HG03095 (cell line): ENCODE results near the gene PNMA8A.

Source experiments
- ATAC-seq: cut with Tn5 transposase; IDR thresholded peaks from one replicate; pipeline ENCODE4 v1.9.1; 2021; ENCODE audit warnings: moderate library complexity; ENCODE audit not compliant: unreplicated experiment

Gene PNMA8A

DNA sequence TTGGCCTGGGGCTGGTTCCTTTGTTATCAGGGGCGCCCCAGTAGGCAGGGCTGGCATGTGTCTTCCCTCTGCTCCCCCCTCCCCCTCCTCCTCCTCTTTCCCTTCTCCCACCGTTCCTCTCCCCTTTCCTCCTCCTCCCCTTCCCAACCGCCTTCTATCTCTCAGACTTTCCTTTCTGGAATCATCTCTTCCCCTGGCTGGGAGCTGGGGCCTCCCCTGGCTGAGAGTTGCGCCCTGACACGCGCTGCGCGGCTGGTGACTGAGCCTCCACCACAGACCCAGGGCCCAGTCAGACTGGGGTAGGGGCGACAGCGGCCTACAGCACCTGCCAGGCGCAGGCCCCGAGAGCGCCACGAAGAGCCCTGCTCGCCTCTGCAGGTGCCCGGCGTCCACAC is 21.5 kb upstream of the PNMA8A start:
- ATAC-seq = no peak

GRCh38 chr19:46491975-46492682 is 20.8 kb upstream of the PNMA8A start:
- ATAC-seq = no peak

GRCh38 chr19:46490774-46491173 is 19.4 kb upstream of the PNMA8A start:
- ATAC-seq = no peak

DNA sequence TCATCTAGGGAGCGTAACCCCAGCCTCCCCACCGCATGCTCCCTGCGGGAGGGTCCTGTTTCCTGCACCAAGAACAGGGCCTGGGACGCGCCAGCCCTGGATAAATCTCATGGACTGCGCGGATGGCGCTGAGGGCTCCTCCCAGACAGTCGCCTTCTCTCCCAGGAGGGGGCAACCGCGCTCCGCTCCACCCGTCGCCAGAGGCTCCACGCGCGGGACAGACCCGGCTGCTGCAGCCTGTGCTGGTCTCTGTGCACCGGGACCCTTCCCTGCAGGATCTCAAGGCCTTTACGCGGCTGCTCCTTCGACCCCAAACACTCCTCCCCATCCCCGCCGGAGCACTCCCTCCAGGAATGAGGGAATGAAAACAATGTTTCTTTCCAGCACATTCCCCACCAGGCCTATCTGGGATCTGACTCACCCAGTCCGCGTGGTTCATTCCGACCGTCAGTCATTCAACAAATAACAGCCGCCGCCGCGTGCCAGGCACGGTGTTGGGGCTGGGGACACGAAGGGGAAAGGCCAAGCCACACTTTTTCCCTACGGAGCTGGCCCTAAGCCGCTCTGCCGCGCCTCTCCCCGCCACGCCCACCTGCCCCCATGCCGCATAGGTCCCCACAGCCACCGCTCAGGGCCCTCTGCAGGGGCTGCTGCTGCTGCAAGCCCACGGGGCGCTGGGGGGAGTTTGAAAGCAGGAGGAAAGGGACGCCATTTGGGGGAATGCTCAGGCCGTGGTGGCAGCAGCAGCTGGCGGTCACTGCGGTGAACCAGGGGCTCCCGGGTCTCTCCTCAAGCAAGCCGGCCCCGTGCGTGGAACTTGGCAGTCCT is 18.3 kb upstream of the PNMA8A start:
- ATAC-seq = no peak

DNA sequence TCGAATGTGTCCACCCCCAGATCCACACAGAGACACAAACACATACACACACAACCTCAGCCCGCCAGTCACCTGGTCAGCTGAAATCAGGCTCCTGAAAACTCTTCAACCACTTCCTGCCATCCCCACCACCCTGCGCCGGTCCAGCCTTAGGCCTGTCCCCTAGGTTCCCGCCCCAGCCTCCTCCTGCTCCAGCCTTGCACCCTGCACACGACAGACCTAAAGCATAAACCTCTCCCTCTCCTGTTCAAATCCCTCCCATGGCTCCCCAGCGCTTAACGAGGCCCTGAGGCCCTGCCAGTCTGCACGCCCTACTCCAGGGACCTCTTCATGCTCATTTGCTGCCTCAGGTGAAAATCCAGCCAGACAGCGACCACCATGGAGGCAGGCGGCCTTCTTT is 17.2 kb upstream of the PNMA8A start:
- no peak for ATAC-seq

DNA sequence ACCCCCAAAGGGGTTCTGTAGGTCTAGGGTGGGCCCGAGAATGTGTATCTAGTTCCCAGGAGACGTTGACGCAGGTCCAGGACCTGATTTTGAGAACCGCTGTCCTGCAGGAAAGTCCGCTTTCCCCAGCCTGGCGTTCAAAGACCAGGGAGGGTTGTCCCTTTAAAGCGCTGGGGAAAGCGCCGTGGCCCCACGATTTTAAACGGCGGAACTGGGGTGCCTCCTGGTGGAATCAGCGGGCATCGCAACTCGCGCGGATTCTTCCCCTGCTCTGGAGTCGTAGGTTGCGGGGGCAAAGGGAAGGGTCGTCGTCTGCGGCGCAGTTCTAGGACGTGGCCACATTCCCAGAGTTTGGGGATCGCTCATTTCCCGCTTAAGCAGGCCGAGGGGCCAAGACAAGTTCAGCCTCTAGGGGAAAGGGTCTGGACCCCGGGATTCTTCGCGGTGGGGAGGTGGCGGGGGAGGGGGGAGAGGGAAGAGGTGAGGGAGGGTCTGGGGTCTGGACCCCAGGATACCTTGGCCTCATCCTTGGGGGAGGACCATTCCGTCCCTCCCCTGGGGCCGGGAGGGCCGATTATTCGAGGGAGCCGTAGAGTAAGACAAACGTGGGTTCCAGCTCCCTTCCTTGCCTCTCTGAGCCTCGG is 16.6 kb upstream of the PNMA8A start:
- ATAC-seq = no peak

DNA sequence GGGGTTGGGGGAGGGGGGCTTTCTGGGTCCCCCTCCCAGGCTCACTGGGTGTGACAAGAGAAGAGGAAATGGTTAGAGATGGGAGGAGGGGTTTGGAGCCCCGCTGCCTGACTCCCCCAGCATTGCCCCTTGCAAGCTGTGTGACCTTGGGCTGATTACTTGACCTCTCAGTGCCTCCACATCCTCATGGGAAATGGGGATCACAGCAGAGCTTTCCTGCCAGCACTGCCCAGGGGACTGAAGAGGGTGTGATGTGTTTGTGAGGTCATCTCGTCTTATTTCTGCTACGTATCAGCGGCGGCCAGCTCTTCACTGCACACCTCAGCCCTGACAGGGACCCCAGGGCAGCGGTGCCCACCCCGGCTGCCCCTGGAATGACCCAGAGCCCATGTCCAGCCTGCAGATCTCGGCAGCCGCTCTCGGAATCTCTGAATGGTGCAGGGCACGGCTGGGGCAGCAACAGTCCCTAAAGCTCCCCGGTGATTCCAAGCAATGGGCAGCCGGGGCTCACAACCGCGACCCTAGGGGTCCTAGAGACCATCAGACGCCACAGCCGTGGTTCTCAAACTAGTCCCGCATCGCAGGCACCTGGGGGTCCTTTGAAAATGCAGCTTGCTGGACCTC is 15.9 kb upstream of the PNMA8A start:
- ATAC-seq = no peak

- no peak for ATAC-seq
These were observed 15.0 kb upstream of the PNMA8A start for GRCh38 chr19:46486358-46486757.

DNA sequence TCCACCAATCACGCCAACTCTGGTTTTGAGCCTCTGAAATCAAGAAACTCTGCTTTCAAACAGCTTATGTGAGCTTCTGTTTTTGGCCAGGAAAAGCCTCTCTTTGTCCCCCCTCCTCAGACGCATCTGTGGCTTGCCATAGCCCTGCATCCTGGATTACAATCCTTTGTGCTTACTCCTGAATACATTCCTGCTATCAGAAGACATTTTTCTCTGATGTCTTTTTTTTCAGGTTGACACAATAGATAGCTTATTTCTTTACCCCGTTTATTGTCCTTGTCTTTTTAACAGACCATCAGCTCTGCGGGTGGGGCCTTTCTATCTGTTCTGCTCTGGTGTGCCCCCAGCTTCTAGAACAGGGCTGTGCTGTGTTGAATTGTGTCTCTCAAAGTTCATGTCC is 13.3 kb upstream of the PNMA8A start:
- no peak for ATAC-seq

DNA sequence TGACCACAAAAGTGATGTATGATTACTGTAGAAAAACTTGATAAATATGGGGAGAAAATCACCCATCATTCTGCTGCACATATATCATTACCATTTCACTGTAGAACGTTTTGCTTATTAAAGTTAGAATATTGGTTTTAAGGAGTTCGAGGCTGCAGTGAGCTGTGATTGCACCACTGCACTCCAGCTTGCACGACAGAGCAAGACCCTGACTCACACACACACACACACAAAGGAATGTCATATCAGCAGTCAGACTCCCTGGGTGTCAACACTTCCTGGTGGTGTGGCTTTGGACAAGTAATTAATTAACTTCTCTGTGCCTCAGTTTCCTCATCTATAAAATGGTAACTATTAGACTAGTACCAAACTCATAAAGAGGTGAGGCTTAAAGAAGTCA is 11.3 kb upstream of the PNMA8A start:
- ATAC-seq = no peak

DNA sequence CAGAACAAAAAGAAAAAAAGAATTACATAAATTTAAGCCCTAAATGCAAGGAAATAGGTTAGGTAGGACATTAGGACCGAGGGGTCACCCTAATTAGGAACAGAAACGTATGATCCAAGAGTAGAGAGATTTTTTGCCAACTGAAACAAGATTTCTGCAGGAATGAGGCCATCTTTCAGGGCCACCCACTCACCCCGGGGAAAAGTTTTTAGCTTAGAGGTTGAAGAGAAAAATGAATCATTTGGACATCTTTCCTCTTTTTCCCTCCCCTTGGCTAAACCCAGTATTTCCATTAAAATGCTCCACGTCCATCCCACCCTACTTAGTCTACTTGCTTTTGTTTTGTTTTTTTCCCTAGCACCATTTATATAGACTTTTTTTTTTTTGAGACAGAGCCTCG is 10.6 kb upstream of the PNMA8A start:
- ATAC-seq = no peak

- ATAC-seq = no peak
These were observed 10.0 kb upstream of the PNMA8A start for GRCh38 chr19:46481223-46481848.

GRCh38 chr19:46480415-46480814 is 9.1 kb upstream of the PNMA8A start:
- no peak for ATAC-seq

- ATAC-seq = no peak
These were observed 7.1 kb upstream of the PNMA8A start for GRCh38 chr19:46478356-46478986.

DNA sequence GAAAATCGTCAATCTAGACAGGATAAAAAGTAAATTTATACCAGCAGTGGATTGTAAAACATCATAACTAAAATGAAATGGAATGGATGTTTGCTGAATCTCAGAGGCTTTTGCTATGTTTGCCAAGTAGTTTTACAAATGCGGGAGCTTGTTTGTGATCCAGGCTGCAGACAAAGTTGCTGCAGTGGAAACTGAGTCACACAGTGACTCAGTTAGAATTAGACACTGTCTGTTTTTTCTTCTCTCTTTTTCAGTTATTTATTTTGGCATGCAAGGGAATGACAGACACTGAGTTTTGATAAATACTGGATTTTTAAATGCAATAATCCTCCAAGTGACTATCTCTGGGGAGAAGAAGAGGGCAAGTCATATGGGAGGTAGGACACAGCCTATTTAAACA is 4.6 kb upstream of the PNMA8A start:
- no peak for ATAC-seq

DNA sequence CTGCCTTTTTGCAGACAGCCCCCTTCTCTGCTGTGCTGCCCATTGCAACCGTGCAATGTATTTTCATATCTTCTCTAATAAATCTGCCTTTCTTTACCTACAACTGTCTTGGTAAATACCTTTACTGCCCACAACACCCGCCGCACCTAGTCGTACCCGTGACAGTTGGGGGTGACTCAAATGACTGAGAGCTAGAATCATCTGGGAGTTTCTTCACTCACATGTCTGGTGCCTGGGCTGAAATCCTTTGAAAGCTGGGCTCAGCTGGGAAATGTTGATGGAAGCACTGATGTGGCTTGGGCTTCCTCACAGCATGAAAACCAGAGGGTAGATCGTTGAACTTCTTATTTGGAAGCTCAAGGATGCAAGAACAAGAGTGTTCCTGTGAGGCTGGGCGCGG is 2.8 kb upstream of the PNMA8A start:
- ATAC-seq = no peak

DNA sequence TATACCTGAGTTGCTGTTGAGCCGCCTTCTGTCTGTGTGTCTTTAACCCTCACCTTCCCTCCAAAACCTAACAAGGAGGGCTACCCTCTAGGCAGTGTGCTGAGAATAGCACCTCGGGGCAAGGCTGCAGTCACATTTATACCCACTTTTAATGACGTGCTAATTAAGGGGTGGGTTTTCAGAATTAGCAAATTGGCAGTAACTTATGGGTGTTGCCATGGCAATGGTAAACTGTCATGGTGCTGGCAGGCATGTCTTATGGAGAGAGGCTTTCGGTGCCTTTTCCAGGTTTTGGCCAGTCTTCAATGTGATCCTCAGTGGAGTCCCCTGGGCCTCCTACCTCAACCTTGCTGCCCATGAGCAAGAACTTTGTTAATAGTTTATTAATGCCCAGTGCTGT is 1.2 kb upstream of the PNMA8A start:
- no peak for ATAC-seq

DNA sequence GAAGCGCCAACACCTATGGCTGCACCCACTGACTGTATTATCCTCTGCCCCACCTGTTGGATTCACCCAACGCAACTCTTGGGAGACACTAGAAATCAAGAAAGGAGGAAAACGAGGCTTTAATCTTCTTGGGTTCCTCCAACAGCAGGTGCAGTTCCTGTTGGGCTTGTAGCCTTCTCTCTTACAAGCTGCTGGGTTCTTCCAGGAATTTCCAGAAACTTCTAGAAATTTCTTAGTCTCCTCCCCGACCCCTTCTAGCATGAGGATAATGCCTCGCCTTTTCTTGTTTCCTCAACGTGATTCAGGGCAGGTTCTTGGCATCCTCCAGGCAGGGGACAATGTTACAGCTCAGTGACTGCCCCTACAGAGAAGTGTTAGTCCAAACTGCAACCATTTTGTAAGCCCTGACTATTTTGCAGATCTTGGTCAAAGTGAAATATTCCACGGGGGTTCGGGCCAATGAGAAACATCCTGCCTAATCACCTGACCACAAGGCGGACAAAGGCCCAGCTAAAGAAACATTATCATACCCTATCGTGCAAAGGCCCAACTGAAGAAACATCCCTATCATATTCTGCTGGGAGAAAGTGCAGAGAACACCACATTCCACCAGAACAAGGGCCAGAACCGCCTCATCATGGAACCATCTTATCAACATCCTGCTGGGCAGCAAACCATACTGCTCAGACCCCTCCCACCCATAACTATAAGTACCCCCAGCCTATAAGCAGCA is 614 bp upstream of the PNMA8A start:
- ATAC-seq = no peak

GRCh38 chr19:46470376-46470775 is 987 bp downstream of the PNMA8A start:
- no peak for ATAC-seq
